HAP-1 (cell line): ENCODE results near the gene PBX2.
"Not testable (repeated sequence)": the region's sequence is repeated elsewhere in the genome, so short reads cannot be mapped to it uniquely, and the experiment has no call there.

Experiments used
- DNase-seq, 2 experiments: peaks; one replicate each; pipeline ENCODE4 v3.0.0-alpha.2; 2016 to 2020; ENCODE audit warnings: low spot score in 2 of 2
- H3K27me3 ChIP-seq: fragments of 250-450 bp; sonication (Bioruptor Pico); 2 replicates; pipeline ENCODE4 v1.5.1; 2020; ENCODE audit warnings: low read depth, mild to moderate bottlenecking, moderate library complexity
- H3K36me3 ChIP-seq: fragments of 250-450 bp; sonication (Bioruptor Pico); replicated peaks from 2 replicates; pipeline ENCODE4 v1.5.1; 2020; ENCODE audit warnings: mild to moderate bottlenecking
- H3K4me1 ChIP-seq: fragments of 250-450 bp; sonication (Bioruptor Pico); 2 replicates; pipeline ENCODE4 v1.5.1; 2020; ENCODE audit warnings: mild to moderate bottlenecking
- H3K4me3 ChIP-seq: fragments of 250-450 bp; sonication (Bioruptor Pico); 2 replicates; pipeline ENCODE4 v1.5.1; 2020; ENCODE audit warnings: mild to moderate bottlenecking, moderate library complexity
- H3K9me3 ChIP-seq: fragments of 250-450 bp; sonication (Bioruptor Pico); 2 replicates; pipeline ENCODE4 v1.5.1; 2020; ENCODE audit warnings: mild to moderate bottlenecking, moderate library complexity
- in situ Hi-C: fragments of 300-500 bp; cut with MboI; formaldehyde crosslinking; loops from 3 replicates; pipeline ENCODE4 v1.14.3; 2020; ENCODE audit warnings: low sequenced_read_pairs, inconsistent platforms, mixed read lengths

PBX2 gene

GRCh38 chr6:32149932-32150870 is 39.8 kb downstream of the PBX2 start:
- no peak for DNase-seq
- Histone ChIP-seq H3K4me3 (no peak overlapping the region), H3K27me3 (peaks cover 3% of the 10 kb centered on the region; the same call in 1 of the 2 replicates), H3K36me3 (no peaks in the 10 kb centered on the region; the same call in 1 of the 2 replicates), H3K9me3 (no peaks in the 10 kb centered on the region), H3K4me1 (peaks cover 9% of the 10 kb centered on the region)
- in situ Hi-C loops = no loop called here

GRCh38 chr6:32149092-32149755 is 40.8 kb downstream of the PBX2 start:
- Histone ChIP-seq H3K27me3 (peaks cover 3% of the 10 kb centered on the region; the same call in 1 of the 2 replicates), H3K9me3 (no peaks in the 10 kb centered on the region), H3K36me3 (no peaks in the 10 kb centered on the region), H3K4me1 (peaks cover 7% of the 10 kb centered on the region), H3K4me3 (no peak overlapping the region)
- no peak for DNase-seq
- in situ Hi-C loops = no loop called here

- no peak for DNase-seq
- H3K27me3 ChIP-seq = peaks cover 3% of the 10 kb centered on the region; the same call in 1 of the 2 replicates
- H3K9me3 ChIP-seq = no peaks in the 10 kb centered on the region
- in situ Hi-C loops = no loop called here
- no peak overlapping the region for H3K4me3 ChIP-seq
- peaks cover 8% of the 10 kb centered on the region for H3K4me1 ChIP-seq
- H3K36me3 ChIP-seq = no peaks in the 10 kb centered on the region
These were observed 41.5 kb downstream of the PBX2 start for GRCh38 chr6:32148289-32149091.

GRCh38 chr6:32147401-32148132 is 42.4 kb downstream of the PBX2 start:
- peaks cover 3% of the 10 kb centered on the region; the same call in 1 of the 2 replicates for H3K27me3 ChIP-seq
- in situ Hi-C loops = no loop called here
- H3K36me3 ChIP-seq = no peaks in the 10 kb centered on the region
- no peak overlapping the region for H3K4me3 ChIP-seq
- H3K4me1 ChIP-seq = peaks cover 3% of the 10 kb centered on the region; the same call in 1 of the 2 replicates
- DNase-seq = no peak
- H3K9me3 ChIP-seq = no peaks in the 10 kb centered on the region

GRCh38 chr6:32146687-32147086 is 43.3 kb downstream of the PBX2 start:
- in situ Hi-C loops = no loop called here
- Histone ChIP-seq H3K4me1 (peaks cover 3% of the 10 kb centered on the region; the same call in 1 of the 2 replicates), H3K9me3 (no peaks in the 10 kb centered on the region), H3K4me3 (no peak overlapping the region), H3K36me3 (no peaks in the 10 kb centered on the region), H3K27me3 (peaks cover 3% of the 10 kb centered on the region; the same call in 1 of the 2 replicates)
- no peak for DNase-seq

GRCh38 chr6:32146287-32146686 is 43.7 kb downstream of the PBX2 start:
- H3K27me3 ChIP-seq = peaks cover 3% of the 10 kb centered on the region; the same call in 1 of the 2 replicates
- no peaks in the 10 kb centered on the region for H3K9me3 ChIP-seq
- H3K36me3 ChIP-seq = no peaks in the 10 kb centered on the region
- no peak overlapping the region for H3K4me3 ChIP-seq
- peaks cover 3% of the 10 kb centered on the region; the same call in 1 of the 2 replicates for H3K4me1 ChIP-seq
- no peak for DNase-seq
- in situ Hi-C loops = no loop called here

GRCh38 chr6:32144238-32144637 is 45.8 kb downstream of the PBX2 start:
- H3K9me3 ChIP-seq, H3K4me3 ChIP-seq, H3K4me1 ChIP-seq, DNase-seq, in situ Hi-C loops, H3K27me3 ChIP-seq, H3K36me3 ChIP-seq: not testable (repeated sequence)

GRCh38 chr6:32140420-32141046 is 49.5 kb downstream of the PBX2 start:
- Histone ChIP-seq H3K9me3 (no peaks in the 10 kb centered on the region), H3K4me1 (peaks cover 5% of the 10 kb centered on the region), H3K27me3 (0 out of 2 replicates have a peak, but pooled peaks cover 4% of the 10 kb centered on the region), H3K4me3 (no peak overlapping the region), H3K36me3 (no peaks in the 10 kb centered on the region)
- DNase-seq = no peak
- in situ Hi-C loops = no loop called here

- no peak overlapping the region for H3K4me3 ChIP-seq
- H3K4me1 ChIP-seq = peaks cover 5% of the 10 kb centered on the region
- in situ Hi-C loops = no loop called here
- no peaks in the 10 kb centered on the region for H3K36me3 ChIP-seq
- no peak for DNase-seq
- 0 out of 2 replicates have a peak, but pooled peaks cover 4% of the 10 kb centered on the region for H3K27me3 ChIP-seq
- H3K9me3 ChIP-seq = no peaks in the 10 kb centered on the region
These were observed 50.4 kb downstream of the PBX2 start for GRCh38 chr6:32139590-32139989.

- H3K9me3 ChIP-seq = no peaks in the 10 kb centered on the region
- H3K27me3 ChIP-seq = 0 out of 2 replicates have a peak, but pooled peaks cover 4% of the 10 kb centered on the region
- peaks cover 2% of the 10 kb centered on the region; the same call in 1 of the 2 replicates for H3K4me1 ChIP-seq
- in situ Hi-C loops = no loop called here
- no peak for DNase-seq
- no peak overlapping the region for H3K4me3 ChIP-seq
- H3K36me3 ChIP-seq = no peaks in the 10 kb centered on the region
These were observed 52.5 kb downstream of the PBX2 start for GRCh38 chr6:32137454-32137853.
